Measurements from ENCODE around the gene ARPIN.

DNA sequence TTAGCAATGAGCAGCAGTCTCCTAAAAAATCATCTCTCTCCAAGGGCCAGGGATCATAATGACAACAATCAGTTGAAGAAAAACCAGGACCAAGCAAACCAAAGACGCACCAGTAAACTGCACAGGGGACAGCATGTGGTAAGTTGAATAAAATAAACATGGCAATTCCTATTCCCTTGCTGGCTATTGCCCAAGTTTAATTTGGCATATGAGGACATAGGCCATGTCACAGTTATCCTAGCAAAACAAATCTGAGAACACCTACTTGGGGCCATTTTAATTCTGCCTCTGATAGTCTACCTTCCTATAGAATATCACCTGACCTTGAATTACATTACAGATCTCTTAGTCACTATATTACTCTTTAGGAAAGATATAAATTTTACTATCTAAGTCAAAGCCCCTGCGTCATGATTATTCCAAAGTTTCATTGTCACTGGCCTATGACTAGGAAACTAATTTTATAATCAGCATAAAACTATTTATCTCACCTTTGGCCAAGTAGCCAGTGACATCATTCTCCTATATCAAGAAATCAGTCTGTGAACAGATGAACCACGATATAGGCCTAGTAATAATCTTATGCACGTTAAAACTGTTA lies 42.0 kb downstream of the ARPIN start:
- TF ChIP-seq, protein P1, sequence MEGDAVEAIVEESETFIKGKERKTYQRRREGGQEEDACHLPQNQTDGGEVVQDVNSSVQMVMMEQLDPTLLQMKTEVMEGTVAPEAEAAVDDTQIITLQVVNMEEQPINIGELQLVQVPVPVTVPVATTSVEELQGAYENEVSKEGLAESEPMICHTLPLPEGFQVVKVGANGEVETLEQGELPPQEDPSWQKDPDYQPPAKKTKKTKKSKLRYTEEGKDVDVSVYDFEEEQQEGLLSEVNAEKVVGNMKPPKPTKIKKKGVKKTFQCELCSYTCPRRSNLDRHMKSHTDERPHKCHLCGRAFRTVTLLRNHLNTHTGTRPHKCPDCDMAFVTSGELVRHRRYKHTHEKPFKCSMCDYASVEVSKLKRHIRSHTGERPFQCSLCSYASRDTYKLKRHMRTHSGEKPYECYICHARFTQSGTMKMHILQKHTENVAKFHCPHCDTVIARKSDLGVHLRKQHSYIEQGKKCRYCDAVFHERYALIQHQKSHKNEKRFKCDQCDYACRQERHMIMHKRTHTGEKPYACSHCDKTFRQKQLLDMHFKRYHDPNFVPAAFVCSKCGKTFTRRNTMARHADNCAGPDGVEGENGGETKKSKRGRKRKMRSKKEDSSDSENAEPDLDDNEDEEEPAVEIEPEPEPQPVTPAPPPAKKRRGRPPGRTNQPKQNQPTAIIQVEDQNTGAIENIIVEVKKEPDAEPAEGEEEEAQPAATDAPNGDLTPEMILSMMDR (conservative IDR thresholded peaks at IDR 0.05; ENCODE audit: low read depth in 2 of 2), result no peak
- TF ChIP-seq, protein P2, sequence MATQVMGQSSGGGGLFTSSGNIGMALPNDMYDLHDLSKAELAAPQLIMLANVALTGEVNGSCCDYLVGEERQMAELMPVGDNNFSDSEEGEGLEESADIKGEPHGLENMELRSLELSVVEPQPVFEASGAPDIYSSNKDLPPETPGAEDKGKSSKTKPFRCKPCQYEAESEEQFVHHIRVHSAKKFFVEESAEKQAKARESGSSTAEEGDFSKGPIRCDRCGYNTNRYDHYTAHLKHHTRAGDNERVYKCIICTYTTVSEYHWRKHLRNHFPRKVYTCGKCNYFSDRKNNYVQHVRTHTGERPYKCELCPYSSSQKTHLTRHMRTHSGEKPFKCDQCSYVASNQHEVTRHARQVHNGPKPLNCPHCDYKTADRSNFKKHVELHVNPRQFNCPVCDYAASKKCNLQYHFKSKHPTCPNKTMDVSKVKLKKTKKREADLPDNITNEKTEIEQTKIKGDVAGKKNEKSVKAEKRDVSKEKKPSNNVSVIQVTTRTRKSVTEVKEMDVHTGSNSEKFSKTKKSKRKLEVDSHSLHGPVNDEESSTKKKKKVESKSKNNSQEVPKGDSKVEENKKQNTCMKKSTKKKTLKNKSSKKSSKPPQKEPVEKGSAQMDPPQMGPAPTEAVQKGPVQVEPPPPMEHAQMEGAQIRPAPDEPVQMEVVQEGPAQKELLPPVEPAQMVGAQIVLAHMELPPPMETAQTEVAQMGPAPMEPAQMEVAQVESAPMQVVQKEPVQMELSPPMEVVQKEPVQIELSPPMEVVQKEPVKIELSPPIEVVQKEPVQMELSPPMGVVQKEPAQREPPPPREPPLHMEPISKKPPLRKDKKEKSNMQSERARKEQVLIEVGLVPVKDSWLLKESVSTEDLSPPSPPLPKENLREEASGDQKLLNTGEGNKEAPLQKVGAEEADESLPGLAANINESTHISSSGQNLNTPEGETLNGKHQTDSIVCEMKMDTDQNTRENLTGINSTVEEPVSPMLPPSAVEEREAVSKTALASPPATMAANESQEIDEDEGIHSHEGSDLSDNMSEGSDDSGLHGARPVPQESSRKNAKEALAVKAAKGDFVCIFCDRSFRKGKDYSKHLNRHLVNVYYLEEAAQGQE (IDR thresholded peaks at IDR 0.05; ENCODE audit: unreplicated experiment), result no peak
- TF ChIP-seq, protein P3, sequence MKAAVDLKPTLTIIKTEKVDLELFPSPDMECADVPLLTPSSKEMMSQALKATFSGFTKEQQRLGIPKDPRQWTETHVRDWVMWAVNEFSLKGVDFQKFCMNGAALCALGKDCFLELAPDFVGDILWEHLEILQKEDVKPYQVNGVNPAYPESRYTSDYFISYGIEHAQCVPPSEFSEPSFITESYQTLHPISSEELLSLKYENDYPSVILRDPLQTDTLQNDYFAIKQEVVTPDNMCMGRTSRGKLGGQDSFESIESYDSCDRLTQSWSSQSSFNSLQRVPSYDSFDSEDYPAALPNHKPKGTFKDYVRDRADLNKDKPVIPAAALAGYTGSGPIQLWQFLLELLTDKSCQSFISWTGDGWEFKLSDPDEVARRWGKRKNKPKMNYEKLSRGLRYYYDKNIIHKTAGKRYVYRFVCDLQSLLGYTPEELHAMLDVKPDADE (IDR thresholded peaks at IDR 0.05), result no peak
- TF ChIP-seq EZH2phosphoT487 (IDR thresholded peaks at IDR 0.05; ENCODE audit: unreplicated experiment) (no peak), CREB1 (CRISPR knock-in tag; IDR thresholded peaks at IDR 0.05; ENCODE audit: low read depth) (no peak)
